ENCODE results near the gene PLEKHB2. TPM values are rescaled to one million over a fixed set of nuclear protein-coding genes. Genes with fewer than 3 reads are reported as not detected.

PLEKHB2 gene
- total RNA-seq, 1 donor from 2014 or later, result 73.4 TPM

GRCh38 chr2:131093696-131094462, 11.3 kb upstream of the PLEKHB2 start:
- intact Hi-C loops (cut with micrococcal nuclease), result loop anchor here (1.0 to 5.0 kb wide), 6 partner anchors 10 to 752 kb away; partner anchors contain the start of gene IMP4

- intact Hi-C loops (cut with micrococcal nuclease), result loop anchor here (5.0 kb wide), 2 partner anchors 588 to 752 kb away; partner anchors contain the start of gene IMP4
Measured at GRCh38 chr2:131094463-131095281, 10.5 kb upstream of the PLEKHB2 start.

- intact Hi-C loops (cut with micrococcal nuclease), result loop anchor here (10.0 kb wide), 1 partner anchor 728 kb away; no protein-coding TSS in a partner anchor
Measured at GRCh38 chr2:131103165-131103564, 2.0 kb upstream of the PLEKHB2 start.

- intact Hi-C loops (cut with micrococcal nuclease), result loop anchor here (1.0 to 10.0 kb wide), 8 partner anchors 11 to 922 kb away; partner anchors contain the start of genes FAM168B, GPR148, MZT2A and MZT2B
Measured at GRCh38 chr2:131104487-131105155, 515 bp upstream of the PLEKHB2 start.

- intact Hi-C loops (cut with micrococcal nuclease), result loop anchor here (1.0 to 10.0 kb wide), 8 partner anchors 9 to 924 kb away; partner anchors contain the start of genes GPR148, MZT2A, MZT2B and SMPD4
Measured at GRCh38 chr2:131105950-131106801, 1.0 kb downstream of the PLEKHB2 start.

- intact Hi-C loops (cut with micrococcal nuclease), result no loop called here
Measured at GRCh38 chr2:131112529-131112928, 7.4 kb downstream of the PLEKHB2 start.

- intact Hi-C loops (cut with micrococcal nuclease), result no loop called here
Measured at GRCh38 chr2:131113566-131114227, 8.6 kb downstream of the PLEKHB2 start.

GRCh38 chr2:131114950-131115349, 9.8 kb downstream of the PLEKHB2 start:
- intact Hi-C loops (cut with micrococcal nuclease), result loop anchor here (1.0 kb wide), 1 partner anchor 9 kb away; no protein-coding TSS in a partner anchor

GRCh38 chr2:131115752-131116151, 10.6 kb downstream of the PLEKHB2 start:
- intact Hi-C loops (cut with micrococcal nuclease), result loop anchor here (1.0 kb wide), 1 partner anchor 9 kb away; no protein-coding TSS in a partner anchor

- intact Hi-C loops (cut with micrococcal nuclease), result no loop called here
Measured at GRCh38 chr2:131120815-131121317, 15.7 kb downstream of the PLEKHB2 start.

- intact Hi-C loops (cut with micrococcal nuclease), result no loop called here
Measured at GRCh38 chr2:131121464-131121863, 16.3 kb downstream of the PLEKHB2 start.

- intact Hi-C loops (cut with micrococcal nuclease), result no loop called here
Measured at GRCh38 chr2:131122496-131122895, 17.4 kb downstream of the PLEKHB2 start.

- intact Hi-C loops (cut with micrococcal nuclease), result no loop called here
Measured at GRCh38 chr2:131123192-131123591, 18.1 kb downstream of the PLEKHB2 start.

- intact Hi-C loops (cut with micrococcal nuclease), result no loop called here
Measured at GRCh38 chr2:131125195-131125757, 20.1 kb downstream of the PLEKHB2 start.

- intact Hi-C loops (cut with micrococcal nuclease), result no loop called here
Measured at GRCh38 chr2:131126436-131126835, 21.3 kb downstream of the PLEKHB2 start.

- intact Hi-C loops (cut with micrococcal nuclease), result no loop called here
Measured at GRCh38 chr2:131127076-131127475, 21.9 kb downstream of the PLEKHB2 start.

GRCh38 chr2:131127981-131128380, 22.8 kb downstream of the PLEKHB2 start:
- intact Hi-C loops (cut with micrococcal nuclease), result no loop called here

- intact Hi-C loops (cut with micrococcal nuclease), result no loop called here
Measured at GRCh38 chr2:131130298-131130596, 25.1 kb downstream of the PLEKHB2 start.

GRCh38 chr2:131132729-131133128, 27.6 kb downstream of the PLEKHB2 start:
- intact Hi-C loops (cut with micrococcal nuclease), result no loop called here
